Omental fat pad (tissue), 4 donors: ENCODE data around the gene COL23A1. TPM values are rescaled to one million over a fixed set of nuclear protein-coding genes. Genes with fewer than 3 reads are reported as not detected.

Experiments
- ATAC-seq: fragments of 150-250 bp; one replicate; pipeline ENCODE4 v1.9.1; 2016; ENCODE audit warnings: mild to moderate bottlenecking, moderate library complexity; ENCODE audit not compliant: low FRiP score
- DNase-seq: peaks from one replicate; pipeline ENCODE4 v3.0.0-alpha.2; 2019; ENCODE audit warnings: low spot score
- total RNA-seq, 4 donors: library from RNA; depleted of rRNA; stranded (reverse); fragments of >200 nt; gene quantifications; one replicate each; pipeline ENCODE4 v1.1.0, GENCODE V29; 2016
- TF ChIP-seq, protein P1 (sequence below), 3 donors: fragments of 450-650 bp; IDR thresholded peaks; one replicate each; pipeline ENCODE4 v1.5.1; 2016 to 2017; ENCODE audit warnings: antibody characterized with exemption in 3 of 3, mild to moderate bottlenecking in 3 of 3, moderate library complexity in 2 of 3

The COL23A1 gene
- total RNA-seq, 4 donors from 2014 or later, result 0.12 to 1.0 (median 0.49) TPM

GRCh38 chr5:178519804-178520203 is 70.4 kb downstream of the COL23A1 start:
- ATAC-seq (no peak), DNase-seq (no peak)
- TF ChIP-seq, protein P1, sequence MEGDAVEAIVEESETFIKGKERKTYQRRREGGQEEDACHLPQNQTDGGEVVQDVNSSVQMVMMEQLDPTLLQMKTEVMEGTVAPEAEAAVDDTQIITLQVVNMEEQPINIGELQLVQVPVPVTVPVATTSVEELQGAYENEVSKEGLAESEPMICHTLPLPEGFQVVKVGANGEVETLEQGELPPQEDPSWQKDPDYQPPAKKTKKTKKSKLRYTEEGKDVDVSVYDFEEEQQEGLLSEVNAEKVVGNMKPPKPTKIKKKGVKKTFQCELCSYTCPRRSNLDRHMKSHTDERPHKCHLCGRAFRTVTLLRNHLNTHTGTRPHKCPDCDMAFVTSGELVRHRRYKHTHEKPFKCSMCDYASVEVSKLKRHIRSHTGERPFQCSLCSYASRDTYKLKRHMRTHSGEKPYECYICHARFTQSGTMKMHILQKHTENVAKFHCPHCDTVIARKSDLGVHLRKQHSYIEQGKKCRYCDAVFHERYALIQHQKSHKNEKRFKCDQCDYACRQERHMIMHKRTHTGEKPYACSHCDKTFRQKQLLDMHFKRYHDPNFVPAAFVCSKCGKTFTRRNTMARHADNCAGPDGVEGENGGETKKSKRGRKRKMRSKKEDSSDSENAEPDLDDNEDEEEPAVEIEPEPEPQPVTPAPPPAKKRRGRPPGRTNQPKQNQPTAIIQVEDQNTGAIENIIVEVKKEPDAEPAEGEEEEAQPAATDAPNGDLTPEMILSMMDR (IDR thresholded peaks at IDR 0.05), result no peak

- DNase-seq, result no peak
Observed at GRCh38 chr5:178519155-178519554, 71.0 kb downstream of the COL23A1 start.

GRCh38 chr5:178516504-178517235 is 73.5 kb downstream of the COL23A1 start:
- no peak for ATAC-seq
- DNase-seq, result no peak
- TF ChIP-seq, protein P1 (IDR thresholded peaks at IDR 0.05), result no peak

More at GRCh38 chr5:178519155-178519554, 71.0 kb downstream of the COL23A1 start:
- TF ChIP-seq, protein P1 (IDR thresholded peaks at IDR 0.05), result no peak
- no peak for ATAC-seq

- DNase-seq (no peak), ATAC-seq (no peak)
- TF ChIP-seq, protein P1 (IDR thresholded peaks at IDR 0.05), result no peak
Observed at GRCh38 chr5:178515776-178516503, 74.3 kb downstream of the COL23A1 start.

DNA sequence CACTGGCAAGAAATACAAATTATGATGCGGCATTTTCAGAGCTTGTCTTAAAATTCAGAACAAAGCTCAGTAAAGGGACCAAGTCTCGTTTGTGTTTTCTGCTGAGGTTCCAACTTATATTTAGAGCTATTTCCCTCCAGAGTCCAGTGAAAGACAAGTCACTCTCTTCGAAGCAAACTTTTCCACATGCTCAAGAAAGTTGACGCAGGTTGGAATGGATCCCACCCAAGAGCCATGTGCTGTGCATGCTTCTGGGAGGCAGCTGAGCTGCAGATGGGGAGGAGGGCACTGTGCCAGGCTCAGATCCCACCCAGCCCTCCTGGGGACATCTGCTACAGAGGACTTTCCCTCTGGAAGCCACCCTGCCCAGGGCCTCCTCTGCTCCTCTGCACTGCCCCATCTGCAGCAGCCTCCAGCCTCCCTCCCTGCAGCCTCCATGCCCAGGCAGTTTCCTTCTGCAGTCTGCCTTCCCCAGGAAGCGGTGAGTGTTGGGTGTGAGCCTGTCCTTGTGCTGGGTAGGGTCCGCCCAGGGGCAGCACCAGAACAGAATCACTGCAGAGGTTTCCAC is 75.3 kb downstream of the COL23A1 start:
- TF ChIP-seq, protein P1 (IDR thresholded peaks at IDR 0.05), result no peak
- DNase-seq (no peak), ATAC-seq (no peak)

DNA sequence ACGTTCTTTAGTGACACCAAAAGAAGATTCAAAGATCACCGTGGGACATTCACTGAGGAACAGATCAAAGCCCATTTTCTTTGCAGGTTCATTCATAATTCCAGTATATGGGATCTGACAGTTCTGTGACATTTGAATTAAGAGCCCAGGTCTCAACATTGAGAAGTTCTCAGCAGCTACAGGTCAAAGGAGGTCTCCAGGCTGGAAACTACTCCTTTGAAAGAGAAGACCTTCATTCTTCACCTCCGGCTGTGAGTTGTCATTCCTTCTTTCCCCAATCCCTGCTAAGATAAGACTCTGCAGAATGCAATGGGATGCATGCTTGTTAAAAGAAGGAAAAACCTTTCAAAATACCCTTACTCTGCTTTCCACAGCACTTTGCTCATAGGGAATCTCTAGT is 79.0 kb downstream of the COL23A1 start:
- TF ChIP-seq, protein P1 (IDR thresholded peaks at IDR 0.05), result no peak
- no peak for ATAC-seq
- DNase-seq, result no peak
